NCI-H69 (cell line): ENCODE results near the gene GSAP.
A peak's percentile ranks its signal among the peaks of the same experiment; 100 is the strongest.

Source experiments
- DNase-seq: peaks from one replicate; lab custom pipeline; 2025; lab: John Stamatoyannopoulos, UW

The GSAP gene

DNA sequence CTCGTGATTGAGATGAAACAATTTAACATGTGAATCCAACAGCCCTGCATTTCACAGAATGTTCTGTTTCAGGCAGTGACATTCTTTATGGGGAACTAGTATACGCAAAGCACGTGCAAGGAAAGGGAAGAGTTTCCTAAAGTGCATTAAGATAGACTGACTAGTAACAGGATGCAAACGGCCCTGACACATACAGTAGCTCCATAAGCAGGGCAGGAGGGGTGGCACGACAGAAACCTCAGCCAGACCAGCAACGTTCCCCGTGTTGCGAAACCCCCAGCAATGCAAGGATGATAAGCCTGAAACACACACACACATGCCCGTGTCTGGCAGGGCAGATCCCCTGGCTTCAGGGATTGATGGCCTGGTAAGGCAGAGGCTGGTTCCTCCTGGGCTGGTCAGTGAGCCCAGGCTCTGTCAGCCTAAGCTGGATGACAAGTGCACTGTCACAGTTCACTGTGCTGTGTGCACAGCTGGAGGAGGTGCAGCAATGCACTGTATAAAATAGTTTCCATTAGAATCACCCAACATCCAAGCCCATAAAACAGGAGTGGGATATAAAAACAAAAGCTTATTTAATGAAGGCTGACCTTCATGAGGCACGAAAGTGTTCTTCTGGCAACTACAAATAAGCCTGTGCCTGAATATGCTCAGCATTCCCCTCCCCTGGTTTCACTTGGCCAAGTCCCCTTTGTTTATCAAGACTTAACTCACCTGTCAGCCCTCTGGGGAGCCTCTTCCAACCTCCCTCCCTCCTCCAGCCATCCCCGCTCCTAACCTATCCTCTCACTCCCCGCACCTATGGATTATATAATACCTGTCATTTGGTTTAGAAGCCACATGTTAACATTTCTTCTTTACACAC is 88.8 kb downstream of the GSAP start:
- DNase-seq: peak; percentile 81

DNA sequence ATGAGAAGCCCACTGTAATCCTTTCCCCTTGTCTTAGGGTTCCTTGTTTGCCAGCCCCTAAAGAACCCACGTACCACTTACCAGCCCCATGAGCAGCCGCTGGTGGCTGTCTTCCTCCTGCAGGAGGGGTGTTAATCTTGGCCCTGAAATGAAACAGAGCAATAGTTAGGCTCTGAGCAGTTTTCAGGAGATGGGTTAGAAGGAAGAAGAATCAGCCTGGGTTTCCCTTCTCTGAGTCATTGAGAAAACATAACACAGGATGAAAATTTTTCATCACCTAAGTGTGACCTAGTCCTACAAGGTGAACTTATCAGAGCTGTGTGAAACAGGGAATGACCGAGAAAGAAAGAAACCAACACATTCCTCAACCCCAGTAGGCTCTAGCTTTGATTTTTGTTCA is 90.0 kb downstream of the GSAP start:
- DNase-seq: no peak

DNA sequence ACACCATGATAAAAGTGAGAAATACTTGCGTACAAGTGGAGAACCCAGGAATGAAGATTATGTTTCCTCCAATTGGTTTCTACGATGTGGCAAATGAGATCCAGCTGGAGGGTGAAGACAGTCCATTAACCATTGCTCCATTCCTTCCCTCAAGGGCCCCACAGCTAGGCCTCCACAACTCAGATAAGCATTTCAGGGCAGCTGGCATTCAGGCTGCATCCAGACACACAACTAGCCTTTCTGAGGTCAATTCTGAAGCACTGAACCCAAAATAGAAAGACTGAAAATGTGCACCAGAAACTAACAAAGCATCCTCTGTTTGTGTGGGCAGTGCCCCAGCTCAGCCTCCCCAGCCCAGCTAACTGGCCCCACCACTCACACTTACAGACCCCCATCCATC is 94.8 kb downstream of the GSAP start:
- no peak for DNase-seq

DNA sequence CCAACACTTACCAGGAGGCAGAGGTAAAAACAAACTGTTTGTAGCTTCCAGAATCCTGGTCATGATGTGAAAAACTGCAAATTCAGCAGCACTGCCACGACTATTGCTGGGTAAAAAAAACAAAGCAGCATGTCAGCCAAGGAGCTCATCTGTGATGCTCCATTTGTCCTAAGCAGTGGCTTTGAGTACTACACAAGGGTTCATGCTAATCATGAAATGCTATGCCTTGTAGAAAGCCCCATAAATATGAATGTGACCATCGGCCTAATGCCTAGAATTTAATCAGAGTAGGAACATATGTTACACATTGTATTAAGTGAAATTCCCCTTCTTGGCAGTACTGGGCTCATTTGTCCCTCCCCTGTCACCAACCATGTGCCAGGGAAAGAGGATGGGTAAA is 95.4 kb downstream of the GSAP start:
- DNase-seq: no peak

DNA sequence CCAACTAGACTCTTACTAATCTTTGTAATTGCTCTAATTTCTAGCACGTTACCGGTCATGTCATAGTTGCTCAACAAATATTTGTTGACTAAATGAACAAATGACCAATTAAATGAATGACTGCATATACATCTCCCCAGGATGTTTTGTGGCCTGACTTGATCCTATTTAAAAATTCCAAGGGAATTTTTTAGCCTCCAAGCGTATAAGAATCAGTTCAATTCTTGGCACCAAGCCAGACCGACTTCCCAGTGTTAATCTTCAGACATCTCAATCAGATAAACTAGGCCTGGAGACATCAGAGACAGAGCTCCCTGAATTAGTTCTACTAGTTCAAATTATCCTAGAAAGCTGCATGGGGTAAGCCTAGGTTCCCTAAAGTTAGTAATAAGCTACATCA is 96.0 kb downstream of the GSAP start:
- DNase-seq: peak; percentile 12

DNA sequence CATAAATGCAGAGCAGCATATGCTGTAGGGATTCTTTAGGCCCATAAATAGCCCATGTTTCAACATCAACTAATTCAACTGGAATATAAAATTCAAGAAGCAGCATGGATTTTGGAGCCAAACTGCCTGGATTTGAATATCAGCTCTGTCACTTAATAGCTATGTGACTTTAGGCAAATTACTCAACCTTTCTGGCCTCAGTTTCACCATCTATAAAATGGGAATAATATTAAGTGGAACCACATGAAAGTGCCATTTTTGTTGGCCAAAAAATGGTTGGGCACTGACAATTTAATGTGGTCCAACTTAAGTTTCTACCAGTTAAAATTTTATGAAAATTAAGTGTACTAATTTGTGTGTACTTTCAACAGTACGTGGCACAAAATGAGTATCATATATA is 98.1 kb downstream of the GSAP start:
- DNase-seq: no peak

DNA sequence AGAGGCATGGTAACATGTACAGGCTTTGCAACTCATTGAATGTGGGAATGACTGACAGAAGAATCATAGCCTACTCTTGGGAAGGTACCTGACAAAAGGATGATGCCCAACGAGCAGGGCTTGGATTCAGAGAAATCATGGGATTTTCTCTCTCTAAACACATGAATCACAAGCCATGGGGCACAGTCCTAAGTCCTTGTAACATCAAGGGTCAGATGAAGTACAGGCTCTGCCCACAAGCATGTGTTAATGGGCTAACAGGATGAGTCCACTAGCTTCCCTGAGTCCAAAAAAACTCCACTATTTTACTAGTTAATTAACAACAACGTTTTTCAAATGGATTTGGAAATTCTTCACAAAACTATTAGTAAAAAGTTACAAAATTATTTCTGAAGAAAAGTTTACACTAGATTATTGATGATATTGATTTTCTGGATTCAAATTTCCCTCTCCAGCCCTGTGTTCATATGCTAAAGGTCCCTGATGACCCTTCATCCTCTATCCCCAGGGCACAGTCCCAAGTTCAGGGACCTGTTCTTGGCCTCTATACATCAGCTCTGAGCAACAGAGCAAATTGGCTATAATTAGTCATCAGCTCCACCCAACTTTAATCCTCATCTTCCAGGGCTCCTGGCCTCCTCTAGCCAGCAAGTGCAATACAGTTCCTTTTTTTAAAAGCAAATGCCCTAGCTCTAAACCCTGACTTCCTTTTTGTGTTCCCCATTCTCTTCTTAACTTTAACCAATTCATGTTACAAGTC is 99.8 kb downstream of the GSAP start:
- no peak for DNase-seq

DNA sequence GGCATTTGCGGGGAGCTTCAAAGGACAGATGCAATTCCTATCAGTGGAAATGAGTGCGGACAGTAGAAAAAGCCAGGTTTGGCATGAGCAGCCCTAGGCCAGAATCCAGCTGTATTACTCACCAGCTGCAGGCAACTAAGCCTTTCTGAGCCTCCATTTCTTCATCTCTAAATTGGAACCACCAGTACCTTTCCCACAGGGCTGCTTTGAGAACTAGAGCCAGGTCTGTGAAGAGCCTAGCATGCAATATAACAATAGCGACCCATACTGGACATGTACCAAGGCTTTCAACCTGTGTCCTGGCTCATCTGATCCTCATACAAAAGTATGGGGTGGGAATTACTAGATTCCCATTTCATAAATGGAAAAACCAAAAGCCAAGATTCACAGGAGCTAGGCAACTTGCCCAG is 101.0 kb downstream of the GSAP start:
- peak; percentile 77 for DNase-seq

DNA sequence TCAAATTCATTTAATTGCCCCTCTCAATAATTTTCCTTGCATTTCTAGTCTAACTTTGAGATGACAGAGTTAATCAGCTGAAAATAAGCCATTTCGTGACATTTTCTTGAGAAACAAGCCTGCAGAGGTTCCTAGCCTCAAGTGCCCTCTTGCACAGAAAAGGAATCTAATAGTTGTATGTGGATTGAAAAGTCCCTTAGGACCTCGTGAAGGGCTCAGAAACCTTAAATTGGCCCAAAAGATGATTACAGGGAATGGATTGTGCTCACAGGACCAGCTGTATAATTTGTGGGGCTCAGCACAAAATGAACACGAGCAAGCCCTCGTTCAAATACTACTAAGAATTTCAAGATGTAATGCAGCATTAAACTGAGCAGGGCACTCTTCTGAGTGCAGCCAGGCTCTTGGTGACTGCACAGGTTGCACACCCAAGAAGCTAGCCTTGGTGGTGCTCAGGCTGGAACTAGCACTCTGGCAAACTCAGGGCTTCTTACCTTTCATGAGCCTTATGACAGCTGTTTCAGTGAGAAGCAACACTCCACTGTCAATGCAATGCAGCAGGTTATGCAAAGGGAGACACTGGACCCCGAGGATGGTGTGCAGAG is 102.2 kb downstream of the GSAP start:
- no peak for DNase-seq

DNA sequence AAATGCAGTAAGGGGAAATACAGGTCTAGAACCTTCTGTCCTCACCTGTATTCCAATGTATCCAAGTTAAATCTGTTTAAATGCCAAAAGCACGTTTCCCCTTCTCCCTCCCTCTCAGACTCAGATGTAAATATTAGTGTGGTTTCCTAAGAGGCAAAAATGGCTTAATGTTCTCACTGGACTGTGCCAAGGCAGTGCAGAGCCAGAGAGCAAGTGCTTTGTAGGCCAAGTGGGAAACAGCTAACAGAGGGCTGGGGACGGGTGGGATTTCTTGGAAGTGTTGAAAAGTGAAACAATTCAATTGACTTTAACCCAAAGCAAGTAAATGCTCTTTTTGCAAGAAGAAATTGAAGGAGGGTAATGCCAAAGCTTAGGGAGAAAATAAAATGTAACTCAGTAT is 103.1 kb downstream of the GSAP start:
- DNase-seq: no peak

DNA sequence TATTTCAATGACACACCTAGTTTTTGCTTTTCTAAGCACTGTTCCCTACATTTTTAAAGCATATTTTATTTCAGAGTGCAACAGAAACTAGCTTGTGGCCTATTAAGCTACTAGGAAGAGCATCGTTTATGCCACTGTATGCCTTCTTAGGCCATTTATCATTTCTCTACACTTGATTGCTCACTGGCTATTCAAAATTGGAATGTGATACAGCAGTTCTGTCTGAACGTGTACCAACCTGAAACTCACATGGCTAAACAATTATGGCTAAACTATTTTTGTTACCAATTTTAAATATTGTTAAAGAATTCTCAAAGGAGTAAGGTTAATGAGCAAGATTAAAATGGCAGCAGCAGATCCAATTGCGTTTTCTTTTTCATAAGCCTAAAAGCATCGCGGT is 105.2 kb downstream of the GSAP start:
- peak; percentile 31 for DNase-seq

DNA sequence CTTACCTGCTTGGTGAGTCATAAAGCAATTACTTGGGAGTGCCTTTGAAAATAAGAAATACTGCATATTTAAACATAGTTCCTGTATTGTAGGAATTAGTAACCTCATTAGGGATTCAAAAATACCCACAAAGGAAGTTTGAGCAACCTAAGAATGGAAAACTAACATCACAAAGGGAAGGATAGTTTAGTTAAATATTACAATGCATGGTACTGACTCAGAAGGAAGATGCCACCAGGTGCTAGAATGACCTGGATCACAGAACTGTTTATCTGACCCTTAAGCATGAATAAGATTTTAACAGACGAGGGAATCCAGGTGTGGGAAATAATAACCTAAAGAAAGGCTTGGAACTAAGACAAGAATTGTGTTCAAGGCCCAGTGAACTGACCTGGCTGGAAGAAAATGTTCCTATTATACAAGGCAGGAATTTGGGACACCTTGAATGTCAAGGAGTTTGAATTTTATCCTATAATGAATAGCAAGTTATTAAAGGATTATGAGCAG is 106.4 kb downstream of the GSAP start:
- no peak for DNase-seq

DNA sequence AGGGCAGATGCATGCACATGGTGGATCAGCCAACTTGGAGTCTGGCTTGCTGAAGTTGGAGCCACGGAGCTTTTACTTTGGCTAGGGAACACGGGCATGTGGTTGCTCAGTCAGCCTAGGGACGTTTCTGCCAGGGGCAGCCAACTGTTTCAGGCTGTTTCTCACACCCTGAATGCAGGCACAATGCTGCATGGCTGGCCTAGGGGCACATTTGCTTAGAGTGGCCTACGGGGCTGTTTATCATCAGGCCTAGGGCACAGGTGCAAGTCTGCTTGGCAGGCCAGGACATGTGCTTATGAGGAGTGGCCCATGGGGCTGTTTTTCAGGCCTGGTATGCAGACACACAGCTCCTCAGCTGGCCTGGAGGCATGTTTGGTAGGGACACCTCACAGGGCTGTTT is 107.4 kb downstream of the GSAP start:
- DNase-seq: peak; percentile 29

DNA sequence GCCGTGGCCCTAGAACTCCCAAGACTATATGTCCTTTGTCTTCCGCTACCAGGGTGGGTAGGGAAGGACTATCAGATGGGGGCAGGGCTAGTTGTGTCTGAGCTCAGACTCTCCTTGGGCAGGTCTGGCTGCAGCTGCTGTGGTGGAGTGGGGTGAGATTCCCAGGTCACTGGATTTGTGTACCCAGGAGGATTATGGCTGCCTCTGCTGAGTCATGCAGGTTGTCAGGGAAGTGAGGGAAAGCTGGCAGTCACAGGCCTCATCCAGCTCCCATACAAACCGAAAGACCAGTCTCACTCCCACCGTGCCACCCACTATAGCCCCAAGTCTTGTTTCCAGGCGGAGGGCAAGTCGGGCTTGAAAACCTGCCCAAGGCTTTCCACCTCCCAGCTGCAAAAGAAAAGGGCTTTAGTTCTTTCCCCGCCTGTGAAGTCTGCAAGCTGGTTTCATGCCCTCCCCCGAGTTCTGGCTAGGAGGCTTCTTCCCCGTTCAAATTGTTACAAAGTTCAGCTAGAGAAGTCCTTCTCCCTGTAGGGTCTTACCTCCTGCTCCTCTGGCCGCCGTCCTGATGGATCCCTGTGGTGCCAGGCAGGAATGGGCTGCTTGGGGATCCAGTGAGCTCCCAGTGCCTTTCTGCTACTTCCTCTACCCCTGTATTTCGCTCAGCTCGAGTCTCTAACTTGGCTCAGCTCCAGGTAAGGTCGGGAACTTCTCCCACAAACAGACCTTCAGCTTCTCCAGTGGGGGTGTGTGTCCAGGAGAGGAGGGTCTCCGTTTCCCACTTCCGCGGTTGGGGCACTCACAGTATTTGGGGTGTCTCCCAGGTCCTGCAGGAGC is 109.7 kb downstream of the GSAP start:
- peak; percentile 38 for DNase-seq

DNA sequence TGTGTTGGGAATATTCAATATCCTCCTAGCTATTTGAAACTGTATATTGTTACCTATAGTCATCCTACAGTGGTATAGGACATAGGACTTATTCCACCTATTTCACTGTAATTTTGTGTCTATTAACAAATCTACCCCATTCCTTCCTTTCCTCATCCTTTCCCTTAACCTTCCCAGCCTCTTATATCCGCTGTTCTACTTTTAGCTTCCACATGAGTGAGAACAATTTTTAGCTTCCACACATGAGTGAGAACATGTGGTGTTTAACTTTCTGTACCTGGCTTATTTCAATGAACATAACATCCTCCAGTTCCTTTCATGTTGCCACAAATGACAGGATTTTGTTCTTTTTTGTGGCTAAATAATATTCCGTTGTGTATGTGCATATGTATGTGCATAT is 120.6 kb downstream of the GSAP start:
- DNase-seq: no peak

DNA sequence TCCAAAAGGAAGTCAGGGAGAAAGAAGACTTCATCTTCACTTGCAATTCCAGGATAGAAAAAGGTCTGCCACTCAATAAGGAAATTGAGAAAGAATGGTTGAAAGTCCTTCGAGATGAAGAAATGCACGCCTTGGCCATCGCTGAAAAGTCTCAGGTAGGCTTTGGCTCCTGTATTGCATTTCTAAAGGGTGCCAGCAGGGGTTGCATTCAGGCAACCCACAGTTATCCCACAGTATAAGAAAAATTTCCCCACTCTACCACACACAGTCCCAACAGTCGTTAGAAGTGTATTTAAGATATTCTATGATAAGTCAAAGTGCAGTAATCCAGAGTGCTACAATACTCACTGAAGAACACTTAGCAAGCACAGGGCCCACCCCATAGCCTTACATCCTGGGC is 123.1 kb downstream of the GSAP start:
- no peak for DNase-seq

DNA sequence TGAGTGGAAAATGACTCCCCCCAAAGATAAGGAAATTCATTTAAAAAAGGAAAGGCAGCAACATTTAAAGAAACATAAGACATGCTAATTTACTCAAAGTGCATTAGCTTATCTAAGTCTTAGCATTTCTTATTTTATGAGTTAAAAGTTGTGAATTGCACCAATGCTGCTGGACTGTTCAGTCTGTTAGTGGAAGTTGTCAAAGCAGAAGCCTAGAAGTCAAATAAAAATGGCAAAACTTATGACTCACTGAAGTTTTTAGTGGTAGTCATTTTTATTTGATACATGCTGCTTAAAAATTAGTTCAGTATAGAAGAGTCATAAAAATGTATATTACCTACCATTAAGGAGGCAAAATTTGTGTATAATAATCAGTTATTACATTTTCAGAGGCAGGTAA is 125.7 kb downstream of the GSAP start:
- DNase-seq: no peak

DNA sequence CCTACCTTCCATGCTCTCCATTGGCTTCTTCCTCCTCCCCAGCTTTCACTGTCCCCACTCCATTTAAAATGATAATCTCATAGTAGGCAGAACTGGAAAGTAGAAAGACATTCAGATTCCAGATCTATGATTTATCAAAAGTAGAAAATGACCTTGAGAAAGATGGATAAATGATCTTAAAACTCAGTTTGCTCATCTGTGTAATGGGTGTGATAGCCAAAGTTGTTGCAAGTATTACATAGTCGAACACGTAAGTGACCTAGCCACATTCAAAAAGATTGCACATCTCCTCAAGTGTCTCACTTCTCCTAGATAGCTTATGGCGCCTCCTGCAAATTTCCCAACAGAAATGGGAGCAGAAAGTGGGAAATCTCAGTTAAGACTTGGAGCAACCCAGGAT is 126.8 kb downstream of the GSAP start:
- no peak for DNase-seq

DNA sequence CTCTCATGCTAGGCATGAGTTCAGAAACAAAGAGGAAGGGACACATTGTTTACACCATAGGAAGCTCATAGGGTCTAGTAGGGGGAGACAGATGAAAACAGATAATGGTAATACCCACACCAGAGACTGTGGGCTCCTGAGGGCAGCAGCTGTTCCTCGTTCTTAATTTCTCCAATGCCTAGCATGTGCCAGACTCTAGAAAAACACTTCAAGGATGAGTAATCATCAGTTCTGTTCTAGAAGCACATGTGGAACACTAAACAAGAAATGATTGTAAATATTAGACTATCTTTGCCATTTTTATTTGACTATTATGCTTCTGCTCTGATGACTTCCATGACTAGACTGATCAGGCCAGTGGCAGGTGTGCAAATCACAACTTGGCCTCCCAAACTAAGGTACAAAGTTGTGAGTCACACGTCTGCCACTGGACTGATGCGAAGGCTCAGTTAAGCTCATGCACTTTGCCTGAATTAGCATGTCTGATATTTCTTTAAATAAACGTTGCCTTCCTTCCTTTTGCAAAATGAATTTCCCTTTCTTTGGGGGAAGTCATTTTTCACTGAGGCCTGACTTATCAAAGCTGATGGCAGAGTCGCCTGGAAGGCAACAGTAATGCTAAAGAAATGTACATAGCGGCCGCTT is 127.4 kb downstream of the GSAP start:
- no peak for DNase-seq

DNA sequence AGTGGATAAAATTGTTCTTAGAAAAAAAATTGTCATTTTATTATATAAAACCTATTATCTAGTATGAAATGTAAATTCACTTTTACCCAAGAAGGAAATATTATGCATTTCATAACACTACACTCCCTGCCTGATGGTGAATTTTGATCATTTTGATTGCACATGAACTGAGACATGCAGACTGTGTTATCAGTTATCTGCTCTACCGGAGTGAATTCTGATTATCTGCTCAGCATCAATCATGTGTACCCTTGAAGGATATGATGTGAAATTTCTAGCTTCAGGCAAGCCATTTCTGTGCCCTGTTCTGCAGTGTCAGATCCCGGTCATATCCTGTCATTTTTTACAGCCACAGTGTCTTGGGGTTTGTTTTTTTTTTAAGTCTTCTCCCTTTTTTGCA is 131.5 kb downstream of the GSAP start:
- no peak for DNase-seq

DNA sequence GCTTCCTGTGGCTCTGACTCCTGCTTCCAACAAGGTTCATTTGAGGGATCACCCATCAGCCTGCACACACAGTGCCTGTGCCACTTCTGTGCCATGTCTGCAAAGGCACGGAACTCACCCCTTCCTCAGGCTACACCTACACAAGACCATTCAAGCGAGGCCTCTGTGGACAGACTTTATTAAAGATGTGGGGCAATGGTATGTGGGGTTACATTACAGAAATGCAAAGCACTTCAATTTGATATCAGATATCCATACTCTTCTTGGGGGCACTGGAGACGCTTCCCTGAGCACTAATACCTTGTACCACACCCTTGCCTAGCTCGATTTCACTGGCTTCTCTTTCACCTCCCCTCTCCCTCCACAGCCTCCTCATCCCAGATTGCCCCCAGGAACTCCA is 132.1 kb downstream of the GSAP start:
- no peak for DNase-seq
